EL (cell line): ENCODE results near the gene ACSL3.
A peak's percentile ranks its signal among the peaks of the same experiment; 100 is the strongest.
"Not testable (repeated sequence)": the region's sequence is repeated elsewhere in the genome, so short reads cannot be mapped to it uniquely, and the experiment has no call there.

ENCODE experiments used
- DNase-seq: peaks from one replicate; pipeline ENCODE4 v3.0.0-alpha.2; 2016

The ACSL3 gene

GRCh38 chr2:222860740-222861410 lies at the start of gene ACSL3:
TSS of gene ACSL3 (plus strand) at chr2:222861036. CDS start at chr2:222908773, 47,737 bp downstream.
- DNase-seq = peak; percentile 95

GRCh38 chr2:222811828-222812227 lies 49.0 kb upstream of the ACSL3 start:
- no peak for DNase-seq

GRCh38 chr2:222813177-222813843 lies 47.5 kb upstream of the ACSL3 start:
- DNase-seq = no peak

GRCh38 chr2:222819722-222820333 lies 41.0 kb upstream of the ACSL3 start:
- DNase-seq = peak; percentile 40

- no peak for DNase-seq
Measured at GRCh38 chr2:222823183-222823930, 37.5 kb upstream of the ACSL3 start.

- DNase-seq = no peak
Measured at GRCh38 chr2:222825031-222825430, 35.8 kb upstream of the ACSL3 start.

GRCh38 chr2:222827417-222827816 lies 33.4 kb upstream of the ACSL3 start:
- DNase-seq = no peak

GRCh38 chr2:222828572-222828971 lies 32.3 kb upstream of the ACSL3 start:
- no peak for DNase-seq

- no peak for DNase-seq
Measured at GRCh38 chr2:222830164-222830563, 30.7 kb upstream of the ACSL3 start.

GRCh38 chr2:222833410-222833809 lies 27.4 kb upstream of the ACSL3 start:
- no peak for DNase-seq

- DNase-seq = no peak
Measured at GRCh38 chr2:222835143-222835822, 25.6 kb upstream of the ACSL3 start.

GRCh38 chr2:222835823-222836151 lies 25.0 kb upstream of the ACSL3 start:
- no peak for DNase-seq

GRCh38 chr2:222837643-222838056 lies 23.2 kb upstream of the ACSL3 start:
- DNase-seq = peak; percentile 36

GRCh38 chr2:222840060-222840802 lies 20.6 kb upstream of the ACSL3 start:
- no peak for DNase-seq

- peak; percentile 6 for DNase-seq
Measured at GRCh38 chr2:222842491-222843174, 18.2 kb upstream of the ACSL3 start.

- peak; percentile 86 for DNase-seq
Measured at GRCh38 chr2:222844323-222844722, 16.5 kb upstream of the ACSL3 start.

GRCh38 chr2:222845314-222845713 lies 15.5 kb upstream of the ACSL3 start:
- not testable (repeated sequence) for DNase-seq

- no peak for DNase-seq
Measured at GRCh38 chr2:222846003-222846402, 14.8 kb upstream of the ACSL3 start.

GRCh38 chr2:222848031-222848430 lies 12.8 kb upstream of the ACSL3 start:
- not testable (repeated sequence) for DNase-seq

GRCh38 chr2:222848862-222849261 lies 12.0 kb upstream of the ACSL3 start:
- DNase-seq = no peak

GRCh38 chr2:222851956-222852617 lies 8.7 kb upstream of the ACSL3 start:
- DNase-seq = peak; percentile 19
